ENCODE results near the gene GNA14. TPM values are rescaled to one million over a fixed set of nuclear protein-coding genes. Genes with fewer than 3 reads are reported as not detected.
"Not testable (repeated sequence)": the region's sequence is repeated elsewhere in the genome, so short reads cannot be mapped to it uniquely, and the experiment has no call there.

Gene GNA14
- total RNA-seq, 3 donors from 2014 or later (not counting 1 experiment from before 2014, with no cell fraction given), result 1.8 TPM; not detected in 2

- Histone ChIP-seq H3K4me1 (ENCODE audit: control insufficient read depth, insufficient read depth, low read length) (no peaks in the 10 kb centered on the region), H3K27ac (ENCODE audit: low read length) (no peak overlapping the region), H3K9me3 (ENCODE audit: control insufficient read depth, insufficient read depth, low read length) (no peaks in the 10 kb centered on the region), H3K36me3 (ENCODE audit: control insufficient read depth, insufficient read depth, low read length) (no peaks in the 10 kb centered on the region), H3K27me3 (ENCODE audit: control insufficient read depth, insufficient read depth, low read length) (no peaks in the 10 kb centered on the region), H3K4me3 (ENCODE audit: low read length) (no peak overlapping the region)
- TF ChIP-seq CTCF (IDR thresholded peaks at IDR 0.05), result no peak
- DNase-seq (no peak), ATAC-seq (no peak)
- H3K9me3 Mint-ChIP-seq, result no peaks in the 10 kb centered on the region
- no peak overlapping the region for H3K4me3 Mint-ChIP-seq
- H3K36me3 Mint-ChIP-seq, result no peaks in the 10 kb centered on the region
- peaks cover 0 to 6% of the 10 kb centered on the region in 2 donors for H3K27me3 Mint-ChIP-seq (ENCODE audit: low read depth in 2 of 2)
- no peak overlapping the region for H3K27ac Mint-ChIP-seq
- 91% methylated on average over 4 of the region's 4 CpGs for WGBS (ENCODE audit: insufficient coverage)
- intact Hi-C loops (cut with micrococcal nuclease), result no loop called here
- no peaks in the 10 kb centered on the region for H3K4me1 Mint-ChIP-seq
These were observed 152.1 kb downstream of the GNA14 start for GRCh38 chr9:77495834-77496671.

GRCh38 chr9:77490279-77490678, 157.8 kb downstream of the GNA14 start:
- H3K27ac ChIP-seq (ENCODE audit: low read length); H3K4me1 ChIP-seq (ENCODE audit: control insufficient read depth, insufficient read depth, low read length); H3K4me3 ChIP-seq (ENCODE audit: low read length); DNase-seq; H3K27me3 ChIP-seq (ENCODE audit: control insufficient read depth, insufficient read depth, low read length); H3K36me3 ChIP-seq (ENCODE audit: control insufficient read depth, insufficient read depth, low read length); H3K27ac Mint-ChIP-seq; H3K4me3 Mint-ChIP-seq; intact Hi-C loops (cut with micrococcal nuclease); H3K9me3 Mint-ChIP-seq; H3K36me3 Mint-ChIP-seq; ATAC-seq; H3K9me3 ChIP-seq (ENCODE audit: control insufficient read depth, insufficient read depth, low read length): not testable (repeated sequence)
- Mint-ChIP-seq H3K4me1 (peaks cover 11 to 12% of the 10 kb centered on the region in 2 donors), H3K27me3 (ENCODE audit: low read depth in 2 of 2) (peaks cover 0 to 16% of the 10 kb centered on the region in 2 donors)
- 98% methylated on average over 18 of the region's 18 CpGs for WGBS (ENCODE audit: insufficient coverage)

- DNase-seq; H3K27ac ChIP-seq (ENCODE audit: low read length); H3K9me3 ChIP-seq (ENCODE audit: control insufficient read depth, insufficient read depth, low read length); H3K36me3 ChIP-seq (ENCODE audit: control insufficient read depth, insufficient read depth, low read length); H3K4me1 ChIP-seq (ENCODE audit: control insufficient read depth, insufficient read depth, low read length); intact Hi-C loops (cut with micrococcal nuclease); H3K36me3 Mint-ChIP-seq; H3K27me3 ChIP-seq (ENCODE audit: control insufficient read depth, insufficient read depth, low read length); ATAC-seq; H3K27ac Mint-ChIP-seq; H3K9me3 Mint-ChIP-seq; H3K4me3 ChIP-seq (ENCODE audit: low read length): not testable (repeated sequence)
- peak overlapping the region; percentile 87 for H3K4me3 Mint-ChIP-seq
- H3K4me1 Mint-ChIP-seq, result peaks cover 11 to 12% of the 10 kb centered on the region in 2 donors
- H3K27me3 Mint-ChIP-seq (ENCODE audit: low read depth in 2 of 2), result peaks cover 0 to 20% of the 10 kb centered on the region in 2 donors
- 28% methylated on average over 17 of the region's 23 CpGs for WGBS (ENCODE audit: insufficient coverage)
These were observed 158.5 kb downstream of the GNA14 start for GRCh38 chr9:77489405-77490163.

- intact Hi-C loops (cut with micrococcal nuclease), result no loop called here
- H3K27ac Mint-ChIP-seq, result no peak overlapping the region
These were observed 159.5 kb downstream of the GNA14 start for GRCh38 chr9:77488439-77489126.

More at GRCh38 chr9:77488439-77489126, 159.5 kb downstream of the GNA14 start:
- Mint-ChIP-seq H3K9me3 (no peaks in the 10 kb centered on the region), H3K27me3 (ENCODE audit: low read depth in 2 of 2) (peaks cover 0 to 27% of the 10 kb centered on the region in 2 donors), H3K36me3 (no peaks in the 10 kb centered on the region), H3K4me1 (peaks cover 11 to 12% of the 10 kb centered on the region in 2 donors), H3K4me3 (peak overlapping the region; percentile 87)
- Histone ChIP-seq H3K36me3 (ENCODE audit: control insufficient read depth, insufficient read depth, low read length) (no peaks in the 10 kb centered on the region), H3K9me3 (ENCODE audit: control insufficient read depth, insufficient read depth, low read length) (peaks cover 4% of the 10 kb centered on the region), H3K4me3 (ENCODE audit: low read length) (no peak overlapping the region), H3K27me3 (ENCODE audit: control insufficient read depth, insufficient read depth, low read length) (peaks cover 5% of the 10 kb centered on the region), H3K27ac (ENCODE audit: low read length) (no peak overlapping the region), H3K4me1 (ENCODE audit: control insufficient read depth, insufficient read depth, low read length) (no peaks in the 10 kb centered on the region)
- no peak for ATAC-seq
- peak; percentile 17 for TF ChIP-seq CTCF (IDR thresholded peaks at IDR 0.05)
- peak in 1 of 2 donors; percentile 14 for DNase-seq
- 67% methylated on average over 1 of the region's 1 CpG for WGBS (ENCODE audit: insufficient coverage)
